ENCODE measurements around the gene FOXP1.
A peak's percentile ranks its signal among the peaks of the same experiment; 100 is the strongest.

FOXP1 gene

DNA sequence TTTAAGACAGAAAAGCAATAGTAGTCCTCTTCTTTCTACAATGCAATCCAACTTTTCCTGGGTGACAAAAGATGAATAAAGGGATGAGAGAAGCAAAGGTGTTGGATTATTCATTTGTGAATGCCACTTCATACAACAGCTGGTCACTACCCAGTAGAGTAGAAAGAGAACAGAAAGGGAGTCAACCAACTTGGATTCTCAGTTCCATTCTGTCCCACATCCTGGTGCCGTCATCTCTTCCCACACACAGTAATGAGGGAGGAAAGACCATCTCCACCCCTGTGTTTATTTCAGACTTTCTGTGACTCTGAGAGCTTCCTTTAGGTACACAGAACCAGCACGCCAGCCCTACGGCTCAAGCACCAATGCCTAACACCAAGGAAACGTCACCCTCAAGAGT lies 71.0 kb downstream of the FOXP1 start:
- Histone ChIP-seq H3K36me3 (ENCODE audit: control insufficient read depth in 1 of 2, insufficient read depth in 2 of 2, low read length in 2 of 2) (no peaks in the 10 kb centered on the region), H3K9me3 (ENCODE audit: insufficient read depth, low read depth, low read length) (no peaks in the 10 kb centered on the region), H3K4me1 (ENCODE audit: control insufficient read depth in 1 of 2, insufficient read depth in 2 of 2, low read length in 2 of 2) (peaks cover 2 to 5% of the 10 kb centered on the region in 2 experiments), H3K23ac (ENCODE audit: low read length) (no peak overlapping the region), H2BK120ac (ENCODE audit: insufficient read depth, low read length, poor library complexity) (no peak overlapping the region), H2BK5ac (ENCODE audit: low read depth, low read length, poor library complexity) (no peak overlapping the region), H3K4ac (ENCODE audit: low read depth, low read length) (no peak overlapping the region), H3K4me3 (ENCODE audit: low read depth, low read length) (no peak overlapping the region), H3K4me2 (ENCODE audit: low read length) (no peak overlapping the region), H2BK12ac (ENCODE audit: low read length) (peak overlapping the region; percentile 70), H3K79me1 (ENCODE audit: low read length) (peaks cover 5% of the 10 kb centered on the region), H3K14ac (ENCODE audit: low read length) (peak overlapping the region; percentile 52), H3K18ac (ENCODE audit: low read length) (no peak overlapping the region), H4K91ac (ENCODE audit: low read depth, low read length) (no peak overlapping the region), H3K27me3 (ENCODE audit: insufficient read depth, low read length) (no peaks in the 10 kb centered on the region), H3K79me2 (ENCODE audit: control insufficient read depth, insufficient read depth, low read length, poor library complexity) (no peaks in the 10 kb centered on the region), H3K9ac (ENCODE audit: low read length) (no peak overlapping the region), H4K12ac (ENCODE audit: low read depth, low read length) (no peak overlapping the region), H2AK5ac (ENCODE audit: low read length) (peak overlapping the region; percentile 84), H3K27ac (ENCODE audit: low read depth, low read length) (no peak overlapping the region), H2AFZ (ENCODE audit: insufficient read depth, low read length, poor library complexity) (no peak overlapping the region), H4K8ac (ENCODE audit: low read depth, low read length) (no peak overlapping the region)
- WGBS (ENCODE audit: extremely low coverage, insufficient coverage, insufficient read length) = no CpG with 5 or more reads among the region's 4 CpGs
- DNase-seq = no peak

- H3K79me2 ChIP-seq (ENCODE audit: control insufficient read depth, insufficient read depth, low read length, poor library complexity) = no peaks in the 10 kb centered on the region
- WGBS (ENCODE audit: extremely low coverage, insufficient coverage, insufficient read length) = no CpG with 5 or more reads among the region's 3 CpGs
- DNase-seq = no peak
These were observed 71.5 kb downstream of the FOXP1 start for GRCh38 chr3:71512000-71512399.

GRCh38 chr3:71511446-71511845 lies 72.1 kb downstream of the FOXP1 start:
- no peak for DNase-seq
- Histone ChIP-seq H2AFZ (ENCODE audit: insufficient read depth, low read length, poor library complexity) (no peak overlapping the region), H3K23ac (ENCODE audit: low read length) (no peak overlapping the region), H3K36me3 (ENCODE audit: control insufficient read depth in 1 of 2, insufficient read depth in 2 of 2, low read length in 2 of 2) (no peaks in the 10 kb centered on the region), H2BK5ac (ENCODE audit: low read depth, low read length, poor library complexity) (no peak overlapping the region), H3K9ac (ENCODE audit: low read length) (no peak overlapping the region), H3K4me3 (ENCODE audit: low read depth, low read length) (no peak overlapping the region), H3K27me3 (ENCODE audit: insufficient read depth, low read length) (no peaks in the 10 kb centered on the region), H2AK5ac (ENCODE audit: low read length) (no peak overlapping the region), H3K14ac (ENCODE audit: low read length) (no peak overlapping the region), H3K79me1 (ENCODE audit: low read length) (peaks cover 5% of the 10 kb centered on the region), H3K27ac (ENCODE audit: low read depth, low read length) (no peak overlapping the region), H2BK12ac (ENCODE audit: low read length) (no peak overlapping the region), H4K12ac (ENCODE audit: low read depth, low read length) (no peak overlapping the region), H4K91ac (ENCODE audit: low read depth, low read length) (no peak overlapping the region), H3K4ac (ENCODE audit: low read depth, low read length) (no peak overlapping the region), H3K4me2 (ENCODE audit: low read length) (no peak overlapping the region), H3K79me2 (ENCODE audit: control insufficient read depth, insufficient read depth, low read length, poor library complexity) (no peaks in the 10 kb centered on the region), H3K4me1 (ENCODE audit: control insufficient read depth in 1 of 2, insufficient read depth in 2 of 2, low read length in 2 of 2) (peaks cover 2 to 5% of the 10 kb centered on the region in 2 experiments), H4K8ac (ENCODE audit: low read depth, low read length) (no peak overlapping the region), H2BK120ac (ENCODE audit: insufficient read depth, low read length, poor library complexity) (no peak overlapping the region), H3K9me3 (ENCODE audit: insufficient read depth, low read depth, low read length) (no peaks in the 10 kb centered on the region), H3K18ac (ENCODE audit: low read length) (no peak overlapping the region)

More at GRCh38 chr3:71512000-71512399, 71.5 kb downstream of the FOXP1 start:
- Histone ChIP-seq H3K4me2 (ENCODE audit: low read length) (no peak overlapping the region), H3K23ac (ENCODE audit: low read length) (no peak overlapping the region), H2AFZ (ENCODE audit: insufficient read depth, low read length, poor library complexity) (no peak overlapping the region), H3K9ac (ENCODE audit: low read length) (no peak overlapping the region), H3K79me1 (ENCODE audit: low read length) (peaks cover 5% of the 10 kb centered on the region), H2BK12ac (ENCODE audit: low read length) (no peak overlapping the region), H4K8ac (ENCODE audit: low read depth, low read length) (no peak overlapping the region), H3K18ac (ENCODE audit: low read length) (no peak overlapping the region), H3K4ac (ENCODE audit: low read depth, low read length) (no peak overlapping the region), H3K36me3 (ENCODE audit: control insufficient read depth in 1 of 2, insufficient read depth in 2 of 2, low read length in 2 of 2) (no peaks in the 10 kb centered on the region), H3K9me3 (ENCODE audit: insufficient read depth, low read depth, low read length) (no peaks in the 10 kb centered on the region), H3K27me3 (ENCODE audit: insufficient read depth, low read length) (no peaks in the 10 kb centered on the region), H3K4me3 (ENCODE audit: low read depth, low read length) (no peak overlapping the region), H4K12ac (ENCODE audit: low read depth, low read length) (no peak overlapping the region), H2AK5ac (ENCODE audit: low read length) (peak overlapping the region; percentile 36), H2BK5ac (ENCODE audit: low read depth, low read length, poor library complexity) (no peak overlapping the region), H3K4me1 (ENCODE audit: control insufficient read depth in 1 of 2, insufficient read depth in 2 of 2, low read length in 2 of 2) (peaks cover 2 to 5% of the 10 kb centered on the region in 2 experiments), H3K14ac (ENCODE audit: low read length) (no peak overlapping the region), H2BK120ac (ENCODE audit: insufficient read depth, low read length, poor library complexity) (peak overlapping the region; percentile 52), H3K27ac (ENCODE audit: low read depth, low read length) (no peak overlapping the region), H4K91ac (ENCODE audit: low read depth, low read length) (no peak overlapping the region)

GRCh38 chr3:71511037-71511436 lies 72.5 kb downstream of the FOXP1 start:
- Histone ChIP-seq H3K4ac (ENCODE audit: low read depth, low read length) (no peak overlapping the region), H3K4me3 (ENCODE audit: low read depth, low read length) (no peak overlapping the region), H2AFZ (ENCODE audit: insufficient read depth, low read length, poor library complexity) (no peak overlapping the region), H2BK120ac (ENCODE audit: insufficient read depth, low read length, poor library complexity) (no peak overlapping the region), H3K36me3 (ENCODE audit: control insufficient read depth in 1 of 2, insufficient read depth in 2 of 2, low read length in 2 of 2) (no peaks in the 10 kb centered on the region), H3K23ac (ENCODE audit: low read length) (no peak overlapping the region), H3K9me3 (ENCODE audit: insufficient read depth, low read depth, low read length) (no peaks in the 10 kb centered on the region), H4K8ac (ENCODE audit: low read depth, low read length) (no peak overlapping the region), H3K4me2 (ENCODE audit: low read length) (no peak overlapping the region), H3K18ac (ENCODE audit: low read length) (no peak overlapping the region), H3K79me1 (ENCODE audit: low read length) (peaks cover 5% of the 10 kb centered on the region), H3K27me3 (ENCODE audit: insufficient read depth, low read length) (no peaks in the 10 kb centered on the region), H3K27ac (ENCODE audit: low read depth, low read length) (no peak overlapping the region), H4K91ac (ENCODE audit: low read depth, low read length) (no peak overlapping the region), H4K12ac (ENCODE audit: low read depth, low read length) (no peak overlapping the region), H2BK12ac (ENCODE audit: low read length) (no peak overlapping the region), H2BK5ac (ENCODE audit: low read depth, low read length, poor library complexity) (no peak overlapping the region), H3K9ac (ENCODE audit: low read length) (no peak overlapping the region), H2AK5ac (ENCODE audit: low read length) (no peak overlapping the region), H3K4me1 (ENCODE audit: control insufficient read depth in 1 of 2, insufficient read depth in 2 of 2, low read length in 2 of 2) (peaks cover 2 to 5% of the 10 kb centered on the region in 2 experiments), H3K14ac (ENCODE audit: low read length) (no peak overlapping the region), H3K79me2 (ENCODE audit: control insufficient read depth, insufficient read depth, low read length, poor library complexity) (no peaks in the 10 kb centered on the region)
- DNase-seq = peak; percentile 63 to 69
- no CpG with 5 or more reads among the region's 3 CpGs for WGBS (ENCODE audit: extremely low coverage, insufficient coverage, insufficient read length)

Measured in trophoblast cell (in vitro differentiated cells and primary cell).